GM19438 (cell line): ENCODE results near the gene P3H2.

ENCODE experiments used
- ATAC-seq: cut with Tn5 transposase; IDR thresholded peaks from one replicate; pipeline ENCODE4 v1.9.1; 2021; ENCODE audit warnings: low read depth; ENCODE audit not compliant: unreplicated experiment

Gene P3H2

GRCh38 chr3:190059242-190059590 is 61.5 kb downstream of the P3H2 start:
- ATAC-seq: no peak

GRCh38 chr3:190058521-190059241 is 62.0 kb downstream of the P3H2 start:
- ATAC-seq: no peak

GRCh38 chr3:190056742-190057141 is 64.0 kb downstream of the P3H2 start:
- no peak for ATAC-seq

- ATAC-seq: no peak
Observed at GRCh38 chr3:190055773-190056172, 64.9 kb downstream of the P3H2 start.

GRCh38 chr3:190053919-190054672 is 66.6 kb downstream of the P3H2 start:
- no peak for ATAC-seq

GRCh38 chr3:190051641-190052040 is 69.1 kb downstream of the P3H2 start:
- ATAC-seq: no peak

GRCh38 chr3:190048932-190049441 is 71.7 kb downstream of the P3H2 start:
- no peak for ATAC-seq

- ATAC-seq: no peak
Observed at GRCh38 chr3:190044974-190045373, 75.7 kb downstream of the P3H2 start.

- no peak for ATAC-seq
Observed at GRCh38 chr3:190044142-190044541, 76.6 kb downstream of the P3H2 start.

GRCh38 chr3:190043741-190044140 is 77.0 kb downstream of the P3H2 start:
- ATAC-seq: no peak

GRCh38 chr3:190042558-190042957 is 78.1 kb downstream of the P3H2 start:
- no peak for ATAC-seq

GRCh38 chr3:190041333-190042041 is 79.2 kb downstream of the P3H2 start:
- no peak for ATAC-seq

- ATAC-seq: no peak
Observed at GRCh38 chr3:190040145-190040544, 80.6 kb downstream of the P3H2 start.

- ATAC-seq: no peak
Observed at GRCh38 chr3:190038050-190038933, 82.4 kb downstream of the P3H2 start.

- ATAC-seq: no peak
Observed at GRCh38 chr3:190036631-190037030, 84.1 kb downstream of the P3H2 start.

- no peak for ATAC-seq
Observed at GRCh38 chr3:190034446-190034845, 86.3 kb downstream of the P3H2 start.

GRCh38 chr3:190032923-190033322 is 87.8 kb downstream of the P3H2 start:
- ATAC-seq: no peak

GRCh38 chr3:190031887-190032752 is 88.6 kb downstream of the P3H2 start:
- ATAC-seq: no peak

GRCh38 chr3:190027116-190027515 is 93.6 kb downstream of the P3H2 start:
- ATAC-seq: no peak
